HL-60/S4 treated with phorbol 12-myristate 13-acetate at 8.2 ng/mL for 4 days and 3 days (cell line): ENCODE data around the gene MORN1.

Experiments
- in situ Hi-C: fragments of 300-500 bp; cut with MboI; formaldehyde crosslinking; loops from 2 replicates; pipeline ENCODE4 v1.15.0; 2022; ENCODE audit warnings: low sequenced_read_pairs

The MORN1 gene

GRCh38 chr1:2282556-2283270, 108.6 kb downstream of the MORN1 start:
- in situ Hi-C loops, result no loop called here

- in situ Hi-C loops, result no loop called here
These were observed 111.5 kb downstream of the MORN1 start for GRCh38 chr1:2279817-2280216.

- in situ Hi-C loops, result no loop called here
These were observed 112.1 kb downstream of the MORN1 start for GRCh38 chr1:2279210-2279639.

- in situ Hi-C loops, result no loop called here
These were observed 112.7 kb downstream of the MORN1 start for GRCh38 chr1:2278591-2279209.

- in situ Hi-C loops, result no loop called here
These were observed 113.4 kb downstream of the MORN1 start for GRCh38 chr1:2277741-2278488.

GRCh38 chr1:2276803-2277580, 114.4 kb downstream of the MORN1 start:
- in situ Hi-C loops, result no loop called here

- in situ Hi-C loops, result no loop called here
These were observed 115.4 kb downstream of the MORN1 start for GRCh38 chr1:2275796-2276536.

- in situ Hi-C loops, result no loop called here
These were observed 116.4 kb downstream of the MORN1 start for GRCh38 chr1:2274929-2275475.

GRCh38 chr1:2274231-2274928, 117.0 kb downstream of the MORN1 start:
- in situ Hi-C loops, result no loop called here

- in situ Hi-C loops, result no loop called here
These were observed 117.8 kb downstream of the MORN1 start for GRCh38 chr1:2273401-2274090.

- in situ Hi-C loops, result no loop called here
These were observed 118.5 kb downstream of the MORN1 start for GRCh38 chr1:2272686-2273400.

GRCh38 chr1:2271841-2272655, 119.3 kb downstream of the MORN1 start:
- in situ Hi-C loops, result no loop called here
